SK-N-MC (cell line): ENCODE measurements around the gene UBE2G2.

Source experiments
- EZH2 ChIP-seq: fragments of 200-600 bp; sonication (generic); IDR thresholded peaks from one replicate; pipeline ENCODE4 v1.6.1; 2017; ENCODE audit warnings: antibody characterized with exemption
- POLR2AphosphoS5 ChIP-seq: IDR thresholded peaks from 2 replicates; pipeline ENCODE4 v1.6.1; 2012; ENCODE audit warnings: mild to moderate bottlenecking, low read depth, low read length, borderline replicate concordance

DNA sequence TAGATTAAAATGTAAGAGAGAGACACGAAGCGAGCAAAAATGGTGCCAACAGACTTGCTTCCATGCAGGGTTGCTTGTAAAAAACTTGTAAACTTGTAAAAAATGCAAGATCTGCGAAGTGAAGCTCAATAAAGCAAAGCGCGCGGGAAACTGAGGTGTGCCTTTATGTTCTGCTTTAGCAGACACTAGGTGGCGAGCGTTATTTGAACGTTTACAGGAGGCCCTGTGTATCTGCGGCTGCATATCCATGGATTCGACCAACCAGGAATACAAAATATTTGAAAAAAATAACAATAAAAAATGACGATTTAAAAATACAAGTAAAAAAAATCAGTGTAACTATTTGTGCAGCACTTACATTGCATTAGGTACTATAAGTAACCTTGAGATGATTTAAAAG is 1.5 kb downstream of the UBE2G2 start:
- no peak for TF ChIP-seq POLR2AphosphoS5
- TF ChIP-seq EZH2, result no peak
